Measurements from ENCODE around the gene SYCP2L.

The SYCP2L gene

GRCh38 chr6:10999994-11000393 is 113.1 kb downstream of the SYCP2L start:
- TF ChIP-seq SIN3A (IDR thresholded peaks at IDR 0.05; ENCODE audit: borderline replicate concordance, insufficient read depth, low read length) (no peak), FOXP2 (optimal IDR thresholded peaks at IDR 0.05; ENCODE audit: borderline replicate concordance, extremely low read depth, extremely low read length, insufficient read depth) (no peak)
- TF ChIP-seq, protein P1, sequence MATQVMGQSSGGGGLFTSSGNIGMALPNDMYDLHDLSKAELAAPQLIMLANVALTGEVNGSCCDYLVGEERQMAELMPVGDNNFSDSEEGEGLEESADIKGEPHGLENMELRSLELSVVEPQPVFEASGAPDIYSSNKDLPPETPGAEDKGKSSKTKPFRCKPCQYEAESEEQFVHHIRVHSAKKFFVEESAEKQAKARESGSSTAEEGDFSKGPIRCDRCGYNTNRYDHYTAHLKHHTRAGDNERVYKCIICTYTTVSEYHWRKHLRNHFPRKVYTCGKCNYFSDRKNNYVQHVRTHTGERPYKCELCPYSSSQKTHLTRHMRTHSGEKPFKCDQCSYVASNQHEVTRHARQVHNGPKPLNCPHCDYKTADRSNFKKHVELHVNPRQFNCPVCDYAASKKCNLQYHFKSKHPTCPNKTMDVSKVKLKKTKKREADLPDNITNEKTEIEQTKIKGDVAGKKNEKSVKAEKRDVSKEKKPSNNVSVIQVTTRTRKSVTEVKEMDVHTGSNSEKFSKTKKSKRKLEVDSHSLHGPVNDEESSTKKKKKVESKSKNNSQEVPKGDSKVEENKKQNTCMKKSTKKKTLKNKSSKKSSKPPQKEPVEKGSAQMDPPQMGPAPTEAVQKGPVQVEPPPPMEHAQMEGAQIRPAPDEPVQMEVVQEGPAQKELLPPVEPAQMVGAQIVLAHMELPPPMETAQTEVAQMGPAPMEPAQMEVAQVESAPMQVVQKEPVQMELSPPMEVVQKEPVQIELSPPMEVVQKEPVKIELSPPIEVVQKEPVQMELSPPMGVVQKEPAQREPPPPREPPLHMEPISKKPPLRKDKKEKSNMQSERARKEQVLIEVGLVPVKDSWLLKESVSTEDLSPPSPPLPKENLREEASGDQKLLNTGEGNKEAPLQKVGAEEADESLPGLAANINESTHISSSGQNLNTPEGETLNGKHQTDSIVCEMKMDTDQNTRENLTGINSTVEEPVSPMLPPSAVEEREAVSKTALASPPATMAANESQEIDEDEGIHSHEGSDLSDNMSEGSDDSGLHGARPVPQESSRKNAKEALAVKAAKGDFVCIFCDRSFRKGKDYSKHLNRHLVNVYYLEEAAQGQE (IDR thresholded peaks at IDR 0.05; ENCODE audit: insufficient read depth in 1 of 2, low read depth in 2 of 2, low read length in 2 of 2), result no peak

- TF ChIP-seq, protein P1 (IDR thresholded peaks at IDR 0.05; ENCODE audit: insufficient read depth in 1 of 2, low read depth in 2 of 2, low read length in 2 of 2), result no peak
- no peak for TF ChIP-seq TAF1 (IDR thresholded peaks at IDR 0.05; ENCODE audit: borderline replicate concordance, insufficient read depth, low read length)
- TF ChIP-seq POLR2AphosphoS5 (IDR thresholded peaks at IDR 0.05; ENCODE audit: low read depth, low read length), result no peak
- TF ChIP-seq SIN3A (IDR thresholded peaks at IDR 0.05; ENCODE audit: borderline replicate concordance, insufficient read depth, low read length), result no peak
- no peak for TF ChIP-seq FOXP2 (optimal IDR thresholded peaks at IDR 0.05; ENCODE audit: borderline replicate concordance, extremely low read depth, extremely low read length, insufficient read depth)
These were observed 115.3 kb downstream of the SYCP2L start for GRCh38 chr6:11002176-11002575.

GRCh38 chr6:11006061-11006460 is 119.2 kb downstream of the SYCP2L start:
- TF ChIP-seq TAF1 (IDR thresholded peaks at IDR 0.05; ENCODE audit: borderline replicate concordance, insufficient read depth, low read length) (no peak), SIN3A (IDR thresholded peaks at IDR 0.05; ENCODE audit: borderline replicate concordance, insufficient read depth, low read length) (no peak), FOXP2 (optimal IDR thresholded peaks at IDR 0.05; ENCODE audit: borderline replicate concordance, extremely low read depth, extremely low read length, insufficient read depth) (no peak), POLR2AphosphoS5 (IDR thresholded peaks at IDR 0.05; ENCODE audit: low read depth, low read length) (no peak)
- TF ChIP-seq, protein P1 (IDR thresholded peaks at IDR 0.05; ENCODE audit: insufficient read depth in 1 of 2, low read depth in 2 of 2, low read length in 2 of 2), result no peak

DNA sequence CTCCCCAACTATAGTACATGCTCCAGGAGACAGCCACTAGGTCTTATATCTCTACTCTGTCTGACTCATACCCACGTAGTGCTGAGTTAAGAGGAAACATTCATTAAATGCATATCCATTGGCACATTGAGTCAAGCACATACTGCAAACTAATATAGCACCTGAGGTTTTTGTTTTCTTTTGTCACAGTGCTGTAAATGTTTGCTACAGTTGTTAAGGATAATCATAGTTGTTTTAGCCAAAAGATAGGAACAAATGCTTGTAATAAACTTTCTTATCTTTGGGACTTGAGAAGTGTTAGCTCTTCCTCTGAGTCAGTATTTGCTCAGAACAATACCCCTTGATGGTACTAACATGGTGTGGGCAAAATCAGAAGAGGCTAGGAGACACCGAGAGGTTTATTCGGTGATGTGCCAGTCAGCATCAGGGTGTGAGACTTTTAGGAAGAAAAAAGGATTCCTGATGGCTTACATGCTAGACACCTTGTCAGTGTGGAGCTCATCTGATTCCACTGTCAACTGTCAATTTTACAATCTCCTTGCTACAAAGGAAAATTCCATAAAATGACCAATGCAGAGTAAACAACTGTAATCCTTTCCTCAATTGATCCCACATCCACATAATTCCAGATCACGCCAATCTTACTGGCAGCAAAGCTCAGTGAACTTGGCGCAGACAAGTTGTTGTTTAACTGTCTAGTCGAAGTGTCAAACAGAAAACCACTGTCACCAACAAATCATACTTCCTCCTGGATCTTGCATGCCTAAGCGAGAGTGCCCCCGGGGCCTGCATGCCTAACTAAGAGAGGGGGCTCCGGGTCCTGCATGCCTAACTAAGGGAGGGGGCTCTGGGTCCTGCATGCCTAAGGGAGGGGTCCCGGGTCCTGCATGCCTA is 121.1 kb downstream of the SYCP2L start:
- TF ChIP-seq POLR2AphosphoS5 (IDR thresholded peaks at IDR 0.05; ENCODE audit: low read depth, low read length) (no peak), TAF1 (IDR thresholded peaks at IDR 0.05; ENCODE audit: borderline replicate concordance, insufficient read depth, low read length) (no peak), FOXP2 (optimal IDR thresholded peaks at IDR 0.05; ENCODE audit: borderline replicate concordance, extremely low read depth, extremely low read length, insufficient read depth) (no peak), SIN3A (IDR thresholded peaks at IDR 0.05; ENCODE audit: borderline replicate concordance, insufficient read depth, low read length) (no peak)
- TF ChIP-seq, protein P1 (IDR thresholded peaks at IDR 0.05; ENCODE audit: insufficient read depth in 1 of 2, low read depth in 2 of 2, low read length in 2 of 2), result no peak

Data from PFSK-1 (cell line).